ENCODE data around the gene CABP1.

GRCh38 chr12:120647375-120647755, 6.9 kb downstream of the CABP1 start:
- TF ChIP-seq CTCF (conservative IDR thresholded peaks at IDR 0.05), result no peak
- TF ChIP-seq EZH2 (IDR thresholded peaks at IDR 0.05; ENCODE audit: low read depth), result no peak
